Measurements from ENCODE around the gene POP4.

The POP4 gene

GRCh38 chr19:29650772-29651387 is 44.8 kb downstream of the POP4 start:
- CTCF ChIA-PET = interaction anchor here (1.6 to 2.1 kb wide), 2 partner anchors 40 to 66 kb away, joined by 4 to 6 read pairs; no protein-coding TSS in a partner anchor
- Histone ChIP-seq H3K36me3 (ENCODE audit: control insufficient read depth in 2 of 2, insufficient read depth in 1 of 2, low read length in 2 of 2) (no peaks in the 10 kb centered on the region), H3K27ac (ENCODE audit: extremely low read depth, low read depth, low read length) (no peak overlapping the region), H3K4me1 (ENCODE audit: control insufficient read depth, insufficient read depth, low read length) (peaks cover 3% of the 10 kb centered on the region; the same call in 1 of the 2 replicates), H3K9me3 (ENCODE audit: control insufficient read depth, insufficient read depth, low read depth, low read length) (peaks cover 5% of the 10 kb centered on the region), H3K4me3 (ENCODE audit: low read depth, low read length) (no peak overlapping the region)
- POLR2A ChIA-PET = no interaction called here
- TF ChIP-seq ZXDB (tag by site-specific recombination; IDR thresholded peaks at IDR 0.05) (no peak), ZNF768 (tag by site-specific recombination; IDR thresholded peaks at IDR 0.05) (no peak)

GRCh38 chr19:29651622-29652394 is 45.7 kb downstream of the POP4 start:
- no peak overlapping the region for H3K27ac ChIP-seq (ENCODE audit: extremely low read depth, low read depth, low read length)
- TF ChIP-seq ZNF121 (tag by site-specific recombination; IDR thresholded peaks at IDR 0.05) (peak; percentile 80), ZNF664 (tag by site-specific recombination; IDR thresholded peaks at IDR 0.05) (peak; percentile 98), ZNF707 (tag by site-specific recombination; IDR thresholded peaks at IDR 0.05) (no peak)
- POLR2A ChIA-PET = no interaction called here
- peaks cover 5% of the 10 kb centered on the region for H3K9me3 ChIP-seq (ENCODE audit: control insufficient read depth, insufficient read depth, low read depth, low read length)
- no peak overlapping the region for H3K4me3 ChIP-seq (ENCODE audit: low read depth, low read length)
- CTCF ChIA-PET = interaction anchor here (0.6 to 2.1 kb wide), 3 partner anchors 30 to 65 kb away, joined by 4 to 6 read pairs (median 4); no protein-coding TSS in a partner anchor
- H3K36me3 ChIP-seq (ENCODE audit: control insufficient read depth in 2 of 2, insufficient read depth in 1 of 2, low read length in 2 of 2) = no peaks in the 10 kb centered on the region
- H3K4me1 ChIP-seq (ENCODE audit: control insufficient read depth, insufficient read depth, low read length) = no peaks in the 10 kb centered on the region

- no peak overlapping the region for H3K27ac ChIP-seq (ENCODE audit: extremely low read depth, low read depth, low read length)
- CTCF ChIA-PET = interaction anchor here (1.9 kb wide), 1 partner anchor 63 kb away, joined by 6 read pairs; no protein-coding TSS in a partner anchor
- H3K9me3 ChIP-seq (ENCODE audit: control insufficient read depth, insufficient read depth, low read depth, low read length) = peaks cover 5% of the 10 kb centered on the region
- no peak overlapping the region for H3K4me3 ChIP-seq (ENCODE audit: low read depth, low read length)
- POLR2A ChIA-PET = no interaction called here
- TF ChIP-seq ZNF473 (tag by site-specific recombination; IDR thresholded peaks at IDR 0.05) (no peak), ZNF426 (tag by site-specific recombination; IDR thresholded peaks at IDR 0.05) (no peak), ZIC2 (tag by site-specific recombination; IDR thresholded peaks at IDR 0.05) (no peak), ZNF121 (tag by site-specific recombination; IDR thresholded peaks at IDR 0.05) (no peak), ZNF169 (tag by site-specific recombination; IDR thresholded peaks at IDR 0.05) (no peak), HOXD13 (CRISPR knock-in tag; IDR thresholded peaks at IDR 0.05; ENCODE audit: borderline replicate concordance) (no peak), ZNF280C (tag by site-specific recombination; IDR thresholded peaks at IDR 0.05) (no peak)
- no peaks in the 10 kb centered on the region for H3K4me1 ChIP-seq (ENCODE audit: control insufficient read depth, insufficient read depth, low read length)
- no peaks in the 10 kb centered on the region for H3K36me3 ChIP-seq (ENCODE audit: control insufficient read depth in 2 of 2, insufficient read depth in 1 of 2, low read length in 2 of 2)
These were observed 47.3 kb downstream of the POP4 start for GRCh38 chr19:29653398-29653797.

GRCh38 chr19:29655648-29656335 is 49.7 kb downstream of the POP4 start:
- peak; percentile 53; the same call in 1 of the 2 replicates for TF ChIP-seq ZNF157 (tag by site-specific recombination; IDR thresholded peaks at IDR 0.05)
- TF ChIP-seq ZNF791 (tag by site-specific recombination; IDR thresholded peaks at IDR 0.05) = no peak
- TF ChIP-seq YY1 (tag by site-specific recombination; IDR thresholded peaks at IDR 0.05) = 0 out of 2 replicates have a peak, but pooled peaks have one; percentile 7
- no peak overlapping the region for H3K4me3 ChIP-seq (ENCODE audit: low read depth, low read length)
- peaks cover 5% of the 10 kb centered on the region for H3K9me3 ChIP-seq (ENCODE audit: control insufficient read depth, insufficient read depth, low read depth, low read length)
- H3K27ac ChIP-seq (ENCODE audit: extremely low read depth, low read depth, low read length) = no peak overlapping the region
- H3K4me1 ChIP-seq (ENCODE audit: control insufficient read depth, insufficient read depth, low read length) = peaks cover 2% of the 10 kb centered on the region
- CTCF ChIA-PET = interaction anchor here (0.6 to 1.6 kb wide), 3 partner anchors 10 to 23 kb away, joined by 4 to 5 read pairs (median 4); partner anchors contain the start of gene PLEKHF1
- no peaks in the 10 kb centered on the region for H3K36me3 ChIP-seq (ENCODE audit: control insufficient read depth in 2 of 2, insufficient read depth in 1 of 2, low read length in 2 of 2)
- POLR2A ChIA-PET = interaction anchor here (1.2 kb wide), 1 partner anchor 45 kb away, joined by 3 read pairs; no protein-coding TSS in a partner anchor

Data from HEK293 (cell line).